Amygdala (tissue), 56 donors: ENCODE results near the gene PPP2R5C.
"Not testable (repeated sequence)": the region's sequence is repeated elsewhere in the genome, so short reads cannot be mapped to it uniquely, and the experiment has no call there.

Source experiments
- DNase-seq, 56 donors: peaks; one replicate each; lab custom pipeline; 2025; lab: John Stamatoyannopoulos, UW

Gene PPP2R5C

DNA sequence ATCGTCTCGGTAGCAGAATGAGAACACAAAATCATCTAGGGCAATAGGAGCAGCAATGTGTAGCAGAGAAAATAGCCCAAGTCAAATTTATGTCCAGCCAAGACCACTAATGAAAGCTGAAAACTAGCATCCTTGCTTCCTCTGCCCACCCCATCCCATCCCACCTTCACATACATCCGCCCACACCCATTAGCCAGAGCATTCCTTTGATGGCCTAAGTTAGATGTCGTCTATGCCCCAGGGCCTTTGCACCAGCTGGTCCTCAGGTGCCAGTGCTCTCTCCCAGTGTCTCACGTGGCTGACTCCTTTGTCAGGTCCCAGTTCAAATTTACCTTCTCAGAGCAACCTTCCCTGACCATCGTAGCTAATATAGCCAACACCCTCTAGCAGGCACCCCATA, 17.8 kb upstream of the PPP2R5C start:
- DNase-seq = no peak

DNA sequence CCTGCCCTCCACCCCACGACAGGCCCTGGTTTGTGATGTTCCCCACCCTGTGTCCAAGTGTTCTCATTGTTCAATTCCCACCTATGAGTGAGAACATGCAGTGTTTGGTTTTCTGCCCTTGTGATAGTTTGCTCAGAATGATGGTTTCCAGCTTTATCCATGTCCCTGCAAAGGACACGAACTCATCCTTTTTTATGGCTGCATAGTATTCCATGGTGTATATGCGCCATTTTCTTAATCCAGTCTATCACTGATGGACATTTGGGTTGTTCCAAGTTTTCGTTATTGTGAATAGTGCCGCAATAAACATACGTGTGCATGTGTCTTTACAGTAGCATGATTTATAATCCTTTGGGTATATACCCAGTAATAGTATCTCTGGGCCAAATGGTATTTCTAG, 17.1 kb upstream of the PPP2R5C start:
- DNase-seq = not testable (repeated sequence)

- not testable (repeated sequence) for DNase-seq
Measured at GRCh38 chr14:101749756-101750155, 11.8 kb upstream of the PPP2R5C start.

DNA sequence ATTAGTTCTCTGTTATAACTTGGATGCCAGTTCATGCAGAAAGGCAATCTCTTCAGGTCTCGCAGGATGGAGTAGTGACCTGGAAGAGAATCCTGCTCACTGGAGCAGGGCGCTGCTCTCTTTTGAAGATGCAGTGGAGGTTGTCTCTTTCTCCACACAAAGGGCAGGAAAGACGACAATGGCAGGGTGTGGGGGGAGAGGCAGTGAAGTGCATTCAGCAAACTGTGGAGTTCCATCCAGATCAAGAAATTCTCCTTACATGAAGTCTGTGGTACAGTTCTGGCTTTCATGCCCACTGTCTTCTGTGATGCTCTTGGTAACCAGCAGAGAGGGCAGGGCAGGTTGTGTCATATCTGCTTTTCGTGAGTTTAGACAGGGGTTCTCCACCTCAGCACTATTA, 6.6 kb upstream of the PPP2R5C start:
- no peak for DNase-seq

- DNase-seq = no peak
Measured at GRCh38 chr14:101755591-101756324, 5.8 kb upstream of the PPP2R5C start.

DNA sequence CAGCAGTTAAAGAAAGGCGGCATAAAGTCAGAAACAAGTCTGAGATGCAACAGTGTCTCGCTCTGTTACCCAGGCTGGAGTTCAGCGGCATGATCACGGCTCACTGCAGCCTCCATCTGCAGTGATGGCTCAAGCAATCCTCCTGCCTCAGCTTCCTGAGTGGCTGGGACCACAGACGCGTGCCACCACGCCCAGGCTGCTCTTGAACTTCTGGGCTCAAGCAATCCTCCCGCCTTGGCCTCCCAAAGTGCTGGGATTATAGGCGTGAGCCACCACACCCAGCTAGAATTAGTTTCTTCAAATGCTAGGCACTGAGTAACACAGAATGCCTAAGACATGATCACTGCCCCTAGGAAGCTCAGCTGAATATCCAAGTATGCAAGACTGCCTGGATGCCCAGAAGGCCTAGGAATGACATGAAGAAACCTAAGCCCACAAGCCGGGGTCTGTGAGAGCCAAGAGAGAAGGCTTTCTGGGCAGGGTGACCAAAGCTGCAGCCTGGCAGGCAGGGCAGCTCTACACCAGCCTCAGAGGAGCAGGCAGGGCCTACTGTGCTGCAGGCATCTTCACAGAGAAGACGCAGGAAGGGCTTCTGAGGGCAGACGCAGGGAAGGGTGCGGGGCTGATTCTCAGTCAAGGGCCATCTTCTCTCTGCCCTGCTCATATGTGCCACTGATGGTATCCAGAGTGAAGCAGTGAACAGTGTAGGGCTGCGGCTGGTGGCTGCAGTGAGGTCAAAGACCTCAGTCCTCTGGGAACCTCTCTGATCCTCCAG, 4.3 kb upstream of the PPP2R5C start:
- no peak for DNase-seq

DNA sequence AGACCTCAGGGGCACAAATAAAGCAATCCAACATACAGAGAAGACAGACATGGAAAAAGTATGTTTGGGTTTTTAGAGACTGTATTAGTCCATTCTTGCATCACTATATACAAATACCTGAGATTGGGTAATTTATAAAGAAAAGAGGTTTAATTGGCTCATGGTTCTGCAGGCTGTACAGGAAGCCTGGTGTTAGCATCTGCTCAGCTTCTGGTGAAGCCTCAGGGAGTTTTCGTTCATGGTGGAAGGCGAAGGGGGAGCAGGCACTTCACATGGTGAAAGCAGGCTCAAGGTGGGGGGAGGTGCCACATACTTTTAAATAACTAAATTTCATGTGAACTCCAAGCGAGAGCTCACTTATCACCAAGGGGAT, 3.7 kb upstream of the PPP2R5C start:
- no peak for DNase-seq

GRCh38 chr14:101758913-101759593, 2.5 kb upstream of the PPP2R5C start:
- no peak for DNase-seq

- peak in 55 of 56 donors; percentile 76 to 100 (median 98) for DNase-seq
Measured at GRCh38 chr14:101760138-101761011, 1.1 kb upstream of the PPP2R5C start.

DNA sequence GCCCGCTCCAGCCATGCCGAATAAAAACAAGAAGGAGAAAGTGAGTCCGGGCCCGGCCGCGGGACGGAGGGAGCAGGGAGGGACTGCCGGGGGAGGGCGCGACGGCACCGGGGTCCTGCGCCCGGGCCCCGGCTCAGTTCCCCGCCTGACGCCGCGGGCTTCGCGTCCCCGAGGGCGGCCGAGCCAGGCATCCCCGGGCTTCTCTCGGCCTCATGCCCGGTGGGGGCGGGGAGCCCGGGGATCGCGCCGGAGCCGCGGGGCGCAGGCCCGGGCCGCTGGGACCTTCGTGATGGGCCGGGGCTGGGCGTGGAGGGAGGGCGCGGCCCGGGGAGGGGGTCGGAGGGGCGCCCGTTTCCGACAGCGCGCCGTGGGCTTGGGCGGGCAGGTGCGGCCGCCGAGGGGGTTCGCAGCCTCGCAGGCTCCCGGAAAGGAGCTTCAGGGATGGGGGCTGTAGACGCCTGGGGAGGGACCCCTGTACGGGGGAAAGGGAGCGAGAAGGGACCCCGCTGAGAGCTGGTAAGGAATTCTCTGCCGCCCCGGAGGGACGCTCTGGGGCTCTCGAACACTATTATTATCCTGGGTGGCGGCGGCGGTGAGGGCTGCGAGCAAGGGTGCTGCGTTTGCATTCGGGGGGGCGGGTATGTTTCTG, 496 bp downstream of the PPP2R5C start:
- DNase-seq = peak in 3 of 56 donors; percentile 41 to 62 (median 55)

DNA sequence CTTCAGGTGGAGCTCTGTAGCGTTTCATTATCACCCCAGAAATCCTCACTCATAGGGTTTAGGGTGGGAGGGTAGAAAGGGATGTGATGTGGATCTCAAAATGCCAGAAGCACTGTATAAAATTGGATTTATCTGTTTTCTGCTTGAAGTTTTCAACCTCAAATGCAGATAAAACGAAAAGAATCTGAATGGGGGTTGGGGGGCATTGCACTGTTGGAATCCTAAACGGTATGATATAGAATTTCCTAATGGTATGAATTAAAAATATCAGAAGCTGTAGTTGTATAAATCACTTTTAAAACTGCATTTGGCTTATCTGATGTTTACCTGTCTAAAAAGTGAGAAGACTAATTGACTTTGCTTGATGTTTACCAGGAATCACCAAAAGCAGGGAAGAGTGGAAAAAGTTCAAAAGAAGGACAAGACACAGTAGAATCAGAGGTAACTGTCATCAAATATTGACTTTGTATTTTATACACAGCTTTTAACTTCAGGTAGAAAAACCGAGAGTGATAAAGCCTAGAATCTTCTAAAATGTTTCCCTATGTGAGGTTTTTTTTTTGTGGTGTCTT, 1.1 kb downstream of the PPP2R5C start:
- no peak for DNase-seq

DNA sequence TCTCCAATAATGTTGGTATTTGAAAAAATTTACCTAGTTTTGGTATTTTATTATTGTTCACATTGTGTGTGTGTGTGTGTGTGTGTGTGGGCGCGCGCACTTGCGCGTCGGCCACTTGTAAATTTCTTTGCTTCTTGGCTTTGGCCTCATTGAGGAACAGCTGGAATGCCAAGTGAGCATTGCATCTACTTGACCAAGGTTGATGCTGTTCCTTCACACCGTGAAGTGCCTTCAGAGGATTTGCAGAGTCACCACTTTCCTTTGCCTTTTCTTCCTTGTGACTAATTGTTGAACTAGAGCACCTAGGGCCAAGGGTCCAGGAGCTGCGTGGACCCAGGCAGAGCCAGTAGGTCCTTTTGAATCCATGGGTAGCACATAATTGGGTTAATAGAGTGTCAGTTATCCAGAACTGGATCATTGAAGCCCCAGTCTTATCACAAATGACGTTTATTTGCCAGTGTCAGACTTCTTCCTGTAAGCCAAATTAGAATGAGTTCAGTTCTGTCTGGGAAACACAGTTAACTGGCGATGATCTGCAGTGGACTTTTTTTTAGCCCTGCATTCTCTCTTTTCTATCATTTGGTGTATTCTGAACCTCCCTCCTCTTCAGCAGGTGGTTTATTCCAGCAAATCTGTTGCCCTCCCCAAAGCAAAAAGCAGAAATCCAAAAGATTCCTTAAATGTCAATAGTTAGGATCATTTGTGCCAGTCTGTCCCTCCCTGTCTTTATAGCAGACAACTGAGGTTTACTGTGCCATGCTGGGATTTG, 2.6 kb downstream of the PPP2R5C start:
- DNase-seq = no peak

GRCh38 chr14:101767618-101768362, 6.3 kb downstream of the PPP2R5C start:
- DNase-seq = no peak

DNA sequence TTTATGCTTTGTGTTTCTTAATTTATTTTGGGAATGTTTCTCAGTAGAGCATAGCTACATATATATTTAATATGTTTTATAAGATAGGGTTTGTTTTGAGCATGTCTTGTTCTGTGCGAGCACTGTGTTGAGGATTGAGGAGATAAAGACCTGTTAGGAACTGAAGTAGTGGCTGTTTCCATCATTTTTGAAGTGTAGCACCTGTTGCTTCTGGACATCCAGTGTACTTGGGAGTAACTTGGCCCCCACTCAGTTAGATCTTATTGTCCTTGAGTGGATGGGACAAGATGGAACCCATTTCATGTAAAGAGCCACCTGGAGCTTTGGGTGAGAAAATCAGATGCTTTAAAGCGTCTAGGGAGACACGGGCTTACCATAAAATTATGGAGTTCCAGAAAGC, 8.7 kb downstream of the PPP2R5C start:
- DNase-seq = no peak

- no peak for DNase-seq
Measured at GRCh38 chr14:101772770-101773169, 11.3 kb downstream of the PPP2R5C start.

- DNase-seq = no peak
Measured at GRCh38 chr14:101773378-101773777, 11.9 kb downstream of the PPP2R5C start.

DNA sequence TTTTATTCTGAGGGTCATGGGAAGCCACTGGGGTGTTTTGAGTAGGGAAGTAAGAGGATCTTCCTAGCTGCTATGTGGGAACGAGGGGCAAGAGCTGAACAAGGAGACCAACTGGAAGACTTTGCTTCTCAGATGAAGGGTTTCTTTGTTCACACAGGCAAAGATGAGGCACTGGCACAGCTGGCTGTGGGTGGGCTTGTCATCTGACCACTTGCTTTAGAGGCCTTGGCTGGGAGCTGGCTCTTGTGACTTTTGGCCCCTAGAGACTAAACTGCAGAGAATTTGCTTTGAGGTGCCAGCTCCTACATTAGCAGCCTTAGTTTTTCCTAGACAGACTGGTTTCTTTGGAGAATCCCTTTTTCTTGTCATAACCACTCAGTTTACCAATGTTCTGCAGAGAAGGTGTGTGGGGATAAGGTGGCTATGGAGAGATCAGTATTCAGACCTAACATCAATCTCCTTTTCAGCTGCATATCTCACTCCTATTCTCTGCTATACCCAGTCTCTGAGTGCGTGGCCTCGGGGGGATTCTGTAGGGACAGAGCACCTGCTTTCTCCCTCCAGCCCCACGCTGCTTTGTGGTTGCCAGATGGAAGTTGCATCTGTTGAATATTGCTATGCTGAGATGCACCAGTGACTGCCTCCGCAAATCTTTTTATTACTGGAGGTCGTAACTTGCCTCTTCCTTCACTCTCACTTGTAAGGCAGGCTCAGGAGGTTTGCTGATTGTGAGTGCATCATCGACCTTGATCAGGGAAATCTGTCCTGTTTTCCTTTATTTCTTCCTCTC, 12.7 kb downstream of the PPP2R5C start:
- DNase-seq = peak in 26 of 56 donors; percentile 19 to 82 (median 47)
